Stimulated activated CD4-positive, alpha-beta T cell treated with anti-CD3 and anti-CD28 coated beads, TNF-alpha, amount 100 ng/mL, for 48 hours (primary cell): ENCODE measurements around the gene CEACAM16.
"Not testable (repeated sequence)": the region's sequence is repeated elsewhere in the genome, so short reads cannot be mapped to it uniquely, and the experiment has no call there.

Experiments used
- DNase-seq, 3 donors: peaks; one replicate each; pipeline ENCODE4 v3.0.0-alpha.2; 2020; ENCODE audit warnings: low read depth in 3 of 3

Gene CEACAM16

GRCh38 chr19:44703336-44704078 is 4.6 kb downstream of the CEACAM16 start:
- DNase-seq: no peak

GRCh38 chr19:44704982-44705381 is 6.0 kb downstream of the CEACAM16 start:
- no peak for DNase-seq

- DNase-seq: no peak
These were observed 6.6 kb downstream of the CEACAM16 start for GRCh38 chr19:44705502-44706010.

GRCh38 chr19:44706506-44707236 is 7.7 kb downstream of the CEACAM16 start:
- no peak for DNase-seq

DNA sequence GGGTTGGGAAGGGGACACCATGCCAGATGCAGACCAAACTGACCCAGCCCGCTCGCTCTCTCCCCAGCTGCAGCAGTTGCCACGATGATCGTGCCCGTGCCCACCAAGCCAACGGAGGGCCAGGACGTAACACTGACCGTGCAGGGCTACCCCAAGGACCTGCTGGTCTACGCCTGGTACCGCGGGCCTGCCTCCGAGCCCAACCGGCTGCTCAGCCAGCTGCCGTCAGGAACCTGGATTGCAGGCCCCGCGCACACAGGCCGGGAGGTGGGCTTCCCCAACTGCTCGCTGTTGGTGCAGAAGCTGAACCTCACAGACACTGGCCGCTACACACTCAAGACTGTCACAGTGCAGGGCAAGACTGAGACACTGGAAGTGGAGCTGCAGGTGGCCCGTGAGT is 8.8 kb downstream of the CEACAM16 start:
- DNase-seq: no peak

- no peak for DNase-seq
These were observed 10.0 kb downstream of the CEACAM16 start for GRCh38 chr19:44708940-44709339.

- not testable (repeated sequence) for DNase-seq
These were observed 10.7 kb downstream of the CEACAM16 start for GRCh38 chr19:44709434-44710266.

GRCh38 chr19:44710483-44710882 is 11.5 kb downstream of the CEACAM16 start:
- no peak for DNase-seq

GRCh38 chr19:44712864-44713515 is 14.0 kb downstream of the CEACAM16 start:
- no peak for DNase-seq

DNA sequence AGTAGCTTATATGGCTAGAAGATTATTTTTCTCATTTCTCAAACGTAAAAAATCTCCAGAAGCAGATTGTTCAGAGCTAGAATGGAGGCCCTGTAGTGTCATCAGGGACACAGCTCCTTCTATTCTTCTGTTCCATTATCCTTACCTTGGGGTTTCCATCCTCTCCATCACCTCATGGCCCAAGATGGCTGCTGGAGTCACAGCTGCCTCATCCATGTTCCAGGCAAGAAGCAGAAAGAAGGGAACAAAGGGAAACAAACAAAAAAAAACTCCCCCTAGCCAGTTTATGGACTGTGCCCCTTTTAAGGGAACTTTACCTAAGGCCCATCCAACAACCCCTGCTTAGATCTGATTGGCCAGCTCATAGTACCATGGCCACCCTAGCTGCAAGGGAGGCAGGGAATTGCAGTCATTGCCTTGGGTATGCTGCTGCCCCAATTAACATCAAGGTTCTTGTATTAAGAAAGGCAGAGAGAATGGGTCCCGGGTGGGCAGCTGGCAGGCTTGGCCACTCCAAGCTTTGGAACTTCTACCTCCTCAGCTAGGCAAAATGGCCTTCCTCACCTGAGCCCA is 15.7 kb downstream of the CEACAM16 start:
- DNase-seq: no peak

GRCh38 chr19:44717603-44718002 is 18.7 kb downstream of the CEACAM16 start:
- no peak for DNase-seq

DNA sequence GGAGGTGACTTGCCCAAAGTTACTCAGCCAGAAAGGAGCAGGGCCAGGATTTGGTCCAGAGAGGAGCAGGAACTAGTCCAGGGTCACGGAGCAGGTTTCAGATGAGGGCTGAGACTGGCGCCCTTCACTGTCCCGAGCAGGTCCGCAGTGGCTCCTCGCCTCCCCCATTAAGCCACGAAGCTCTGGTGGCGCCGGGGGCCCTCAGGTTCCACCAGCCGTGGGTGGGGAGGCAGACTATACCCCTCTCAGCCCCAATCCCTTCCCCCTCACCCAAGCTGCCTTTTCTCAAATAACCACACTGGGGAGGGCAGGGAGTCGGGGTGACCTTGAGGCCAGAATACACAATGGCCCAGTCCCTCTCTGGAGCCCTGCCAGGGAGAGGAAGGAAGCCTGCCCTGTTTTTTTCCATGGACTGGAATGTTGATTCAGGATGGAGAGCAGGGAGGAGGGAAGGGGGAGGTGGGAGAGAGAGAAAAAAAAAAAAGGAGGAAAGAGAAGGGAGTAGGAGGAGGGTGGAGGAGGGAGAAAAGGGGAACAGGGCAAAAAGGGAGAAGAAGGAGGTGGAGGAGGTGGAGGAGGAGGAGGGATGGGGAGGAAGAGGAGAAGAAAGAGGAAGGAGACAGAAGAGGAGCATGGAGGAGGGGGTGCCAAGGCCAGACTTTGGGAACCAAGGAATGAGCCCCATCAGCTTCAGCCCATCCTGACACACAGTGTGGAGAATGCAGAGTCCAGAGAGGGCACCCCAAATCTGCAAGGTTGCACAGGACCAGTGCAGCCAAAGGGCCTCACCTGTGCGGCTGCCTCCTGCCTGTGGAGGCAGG is 19.7 kb downstream of the CEACAM16 start:
- DNase-seq: no peak

GRCh38 chr19:44719262-44719701 is 20.3 kb downstream of the CEACAM16 start:
- no peak for DNase-seq

- DNase-seq: not testable (repeated sequence)
These were observed 21.4 kb downstream of the CEACAM16 start for GRCh38 chr19:44720396-44720795.

- DNase-seq: no peak
These were observed 22.0 kb downstream of the CEACAM16 start for GRCh38 chr19:44720945-44721344.

DNA sequence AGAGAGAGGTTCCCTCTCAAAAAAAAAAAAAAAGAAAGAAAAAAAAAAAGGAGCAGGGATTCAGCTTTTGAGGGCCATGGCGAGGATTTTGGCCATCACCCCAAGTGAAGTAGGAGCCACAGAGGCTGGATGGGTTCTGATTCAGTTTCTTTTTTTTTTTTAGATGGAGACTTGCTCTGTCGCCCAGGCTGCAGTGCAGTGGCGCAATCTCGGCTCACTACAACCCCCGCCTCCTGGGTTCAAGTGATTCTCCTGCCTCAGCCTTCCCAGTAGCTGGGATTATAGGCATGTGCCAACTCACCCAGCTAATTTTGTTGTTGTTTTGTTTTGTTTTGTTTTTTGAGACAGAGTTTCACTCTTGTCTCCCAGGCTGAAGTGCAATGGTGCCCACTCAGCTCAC is 22.4 kb downstream of the CEACAM16 start:
- DNase-seq: not testable (repeated sequence)

- DNase-seq: no peak
These were observed 23.5 kb downstream of the CEACAM16 start for GRCh38 chr19:44722131-44723121.

- no peak for DNase-seq
These were observed 24.5 kb downstream of the CEACAM16 start for GRCh38 chr19:44723299-44723951.

GRCh38 chr19:44723952-44724319 is 25.0 kb downstream of the CEACAM16 start:
- peak; percentile 55 to 62 (median 55) for DNase-seq
